ENCODE data around the gene TRIM47.
"Not testable (repeated sequence)": the region's sequence is repeated elsewhere in the genome, so short reads cannot be mapped to it uniquely, and the experiment has no call there.

The TRIM47 gene

DNA sequence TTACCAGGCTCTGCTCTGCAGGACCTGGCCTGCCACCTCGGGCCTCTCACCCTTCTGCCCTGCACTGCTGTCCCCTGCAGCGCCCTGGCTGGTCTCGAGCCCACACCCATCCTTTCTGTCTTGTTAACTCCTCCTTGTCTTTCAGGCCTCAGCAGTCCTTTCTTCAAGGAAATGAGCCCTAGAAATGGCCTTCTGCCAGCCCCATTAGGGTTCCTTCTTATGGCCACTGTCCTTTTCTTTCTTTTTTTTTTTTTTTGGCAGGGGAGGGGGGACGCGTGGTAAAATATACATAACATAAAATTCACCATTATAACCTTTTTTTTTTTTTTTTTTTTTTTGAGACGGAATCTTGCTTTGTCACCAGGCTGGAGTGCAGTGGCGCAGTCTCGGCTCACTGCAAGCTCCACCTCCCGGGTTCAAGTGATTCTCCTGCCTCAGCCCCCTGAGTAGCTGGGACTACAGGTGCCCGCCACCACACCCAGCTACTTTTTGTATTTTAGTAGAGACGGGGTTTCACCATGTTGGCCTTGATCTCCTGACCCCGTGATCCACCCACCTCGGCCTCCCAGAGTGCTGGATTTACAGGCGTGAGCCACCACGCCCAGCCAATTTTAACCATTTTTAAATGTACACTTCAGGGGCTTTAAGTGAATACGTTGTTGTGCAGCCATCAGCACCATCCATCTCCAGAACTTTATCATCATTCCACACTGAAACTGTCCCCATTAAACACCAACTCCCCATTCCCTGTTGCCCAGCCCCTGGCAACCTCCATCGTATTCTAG, 12.8 kb downstream of the TRIM47 start:
- DNase-seq = not testable (repeated sequence)

DNA sequence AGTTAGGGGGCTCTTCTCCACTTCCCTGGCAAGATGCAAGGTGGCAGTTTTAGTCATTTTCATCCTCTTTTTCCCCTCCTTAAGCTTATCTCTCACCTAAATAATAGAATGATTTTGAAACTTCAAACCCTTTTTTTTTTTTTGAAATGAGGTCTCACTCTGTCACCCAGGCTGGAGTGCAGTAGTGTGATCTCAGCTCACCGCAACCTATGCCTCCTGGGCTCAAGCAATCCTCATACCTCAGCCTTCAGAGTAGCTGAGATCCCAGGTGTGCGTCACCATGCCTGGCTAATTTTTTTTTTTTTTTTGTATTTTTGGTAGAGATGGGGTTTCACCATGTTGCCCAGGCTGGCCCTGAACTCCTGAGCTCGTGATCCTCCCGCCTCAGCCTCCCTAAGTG, 13.5 kb downstream of the TRIM47 start:
- not testable (repeated sequence) for DNase-seq

DNA sequence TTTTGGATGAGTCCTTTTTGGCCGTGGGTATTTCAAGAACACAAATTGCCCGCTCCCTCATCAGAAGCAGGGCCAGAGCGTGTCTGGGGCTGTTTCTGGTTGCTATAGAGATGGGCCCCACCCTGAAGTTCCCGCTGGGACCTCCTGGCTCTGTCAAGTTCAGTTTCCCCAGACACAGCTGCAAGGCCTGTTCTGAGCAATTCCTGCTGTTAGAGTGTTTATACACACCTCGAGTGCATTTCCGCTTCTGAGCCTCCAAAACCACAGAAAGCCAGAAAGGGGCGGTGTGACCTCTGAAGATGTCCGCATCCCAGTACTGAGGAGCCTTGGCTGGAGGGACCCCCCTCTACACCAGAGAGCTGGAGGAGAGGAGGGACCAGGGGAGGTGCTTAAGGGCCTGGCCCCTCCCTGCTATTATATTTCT, 13.9 kb downstream of the TRIM47 start:
- DNase-seq = peak; percentile 12

DNA sequence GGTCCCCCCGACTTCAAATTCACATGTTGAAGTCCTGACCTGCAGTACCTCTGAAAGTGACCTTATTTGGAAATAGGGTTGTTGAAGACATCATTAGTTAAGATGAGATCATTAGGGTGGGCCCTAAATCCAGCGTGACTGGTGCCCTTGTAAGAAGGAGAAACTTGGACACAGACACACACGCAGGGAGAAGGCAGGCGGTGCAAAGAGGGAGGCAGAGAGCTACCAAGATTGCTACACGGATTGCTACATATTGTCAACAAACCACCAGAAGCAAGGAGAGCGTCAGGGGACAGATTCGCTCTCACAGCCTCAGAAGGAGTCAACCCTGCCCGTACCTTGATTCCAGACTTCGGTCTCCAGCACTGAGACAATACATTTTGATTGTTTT, 16.5 kb downstream of the TRIM47 start:
- no peak for DNase-seq

DNA sequence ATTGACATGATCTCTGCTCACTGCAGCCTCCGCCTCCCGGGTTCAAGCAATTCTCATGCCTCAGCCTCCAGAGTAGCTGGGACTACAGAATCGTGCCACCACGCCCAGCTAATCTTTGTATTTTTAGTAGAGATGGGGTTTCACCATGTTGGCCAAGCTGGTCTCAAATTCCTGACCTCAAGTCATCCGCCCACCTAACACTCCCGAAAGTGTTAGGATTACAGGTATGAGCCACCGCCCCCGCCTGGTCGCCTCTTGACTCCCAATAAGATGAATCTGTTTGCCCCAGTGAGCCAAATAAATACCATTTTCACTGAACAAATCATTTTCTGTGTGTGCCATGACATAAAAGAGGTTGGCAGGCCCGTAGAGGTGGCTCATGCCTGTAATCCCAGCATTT, 19.0 kb downstream of the TRIM47 start:
- DNase-seq = not testable (repeated sequence)

DNA sequence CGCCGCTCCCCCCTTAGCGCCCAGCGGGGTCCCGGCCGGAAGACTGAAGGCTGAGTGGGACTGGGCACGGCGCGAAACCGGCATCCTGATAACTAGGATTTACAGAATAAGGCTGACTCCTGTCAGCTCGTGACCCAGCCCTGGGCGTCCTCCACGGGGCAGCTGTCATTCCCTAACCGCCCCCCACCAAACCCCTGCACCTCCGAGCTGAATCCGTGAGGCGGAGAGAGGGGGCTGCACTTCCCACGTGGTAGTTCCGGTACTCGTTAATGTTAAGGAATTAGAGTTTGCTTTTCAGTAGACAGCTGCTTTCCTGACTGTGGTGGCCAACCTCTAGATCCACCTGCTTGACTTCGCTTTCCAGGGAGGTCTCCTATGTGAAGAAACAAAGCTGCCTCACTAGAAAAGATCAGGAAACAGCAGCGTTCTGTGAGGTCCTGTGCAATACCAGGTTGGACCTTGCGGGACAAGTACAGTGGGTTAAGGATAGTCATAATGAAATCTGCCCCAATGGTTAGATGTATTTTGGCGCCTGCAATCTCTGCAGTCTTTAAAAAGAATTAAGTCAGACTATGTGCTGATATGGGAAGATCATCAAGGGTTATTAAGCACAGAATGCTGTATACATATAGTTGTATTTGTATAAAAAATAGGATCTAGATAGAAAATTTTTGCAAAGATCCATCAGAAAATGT, 22.2 kb downstream of the TRIM47 start:
- DNase-seq = no peak

DNA sequence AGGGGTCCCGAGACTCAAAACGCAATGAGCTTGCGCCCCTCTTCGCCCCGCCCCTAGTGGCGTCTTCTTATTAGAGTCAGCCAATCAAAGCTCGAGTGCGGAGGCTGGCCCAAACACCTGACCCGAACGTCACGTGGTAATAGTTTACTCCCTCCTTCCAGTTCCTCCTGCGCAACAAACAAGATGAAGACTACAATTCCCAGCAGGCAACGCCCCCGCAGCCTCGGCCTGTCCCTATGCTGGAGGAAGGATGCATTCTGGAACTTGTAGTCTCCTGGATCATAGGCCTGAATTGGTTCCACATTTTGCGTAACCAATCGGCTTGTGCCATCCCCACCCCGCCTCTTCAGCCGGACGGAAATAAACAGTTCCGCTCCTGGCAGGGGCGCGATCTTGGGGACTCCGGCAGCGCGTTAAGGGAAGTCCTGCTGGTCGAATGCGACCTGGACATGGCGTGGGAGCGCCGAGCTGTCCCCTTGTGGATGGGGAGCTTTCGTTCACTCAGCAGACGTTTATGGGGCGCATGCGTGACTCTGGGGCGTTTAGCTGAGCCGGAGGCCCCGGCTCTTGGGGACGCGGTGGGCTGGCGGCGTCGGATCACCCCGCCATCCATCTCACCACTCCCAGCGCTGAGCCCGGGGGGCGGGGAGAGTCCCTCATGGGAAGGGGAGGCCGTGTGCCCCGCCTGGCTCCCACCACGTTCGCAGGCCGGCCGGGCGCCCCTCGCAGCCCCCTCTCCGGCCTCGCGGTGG, 22.9 kb downstream of the TRIM47 start, which contains the start of gene WBP2:
Gene WBP2, minus strand, starts transcription at position 26 of the 752 bp plus-strand sequence. CDS start 38 bp downstream, outside the sequence.
- DNase-seq = peak; percentile 97

DNA sequence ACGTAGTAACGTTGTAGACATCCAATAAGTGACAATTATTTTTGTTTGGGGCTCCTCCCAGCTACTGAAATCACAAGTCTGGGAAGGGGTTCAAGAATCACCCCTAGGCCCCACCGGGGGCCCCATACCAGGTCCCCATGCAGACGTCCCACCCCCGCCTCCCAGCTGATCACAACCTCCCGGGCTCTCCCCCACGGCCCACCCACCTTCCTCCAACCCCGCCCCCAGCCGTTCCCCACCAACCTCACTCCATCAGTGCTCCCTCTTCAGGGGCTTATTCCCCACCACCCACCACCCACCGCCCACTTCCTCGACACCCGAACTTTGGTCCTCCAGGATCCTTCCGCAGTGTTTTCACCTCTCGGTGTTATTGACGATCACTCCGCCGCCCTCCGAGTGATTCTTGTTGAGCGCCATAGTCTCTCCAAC, 23.5 kb downstream of the TRIM47 start:
- no peak for DNase-seq

DNA sequence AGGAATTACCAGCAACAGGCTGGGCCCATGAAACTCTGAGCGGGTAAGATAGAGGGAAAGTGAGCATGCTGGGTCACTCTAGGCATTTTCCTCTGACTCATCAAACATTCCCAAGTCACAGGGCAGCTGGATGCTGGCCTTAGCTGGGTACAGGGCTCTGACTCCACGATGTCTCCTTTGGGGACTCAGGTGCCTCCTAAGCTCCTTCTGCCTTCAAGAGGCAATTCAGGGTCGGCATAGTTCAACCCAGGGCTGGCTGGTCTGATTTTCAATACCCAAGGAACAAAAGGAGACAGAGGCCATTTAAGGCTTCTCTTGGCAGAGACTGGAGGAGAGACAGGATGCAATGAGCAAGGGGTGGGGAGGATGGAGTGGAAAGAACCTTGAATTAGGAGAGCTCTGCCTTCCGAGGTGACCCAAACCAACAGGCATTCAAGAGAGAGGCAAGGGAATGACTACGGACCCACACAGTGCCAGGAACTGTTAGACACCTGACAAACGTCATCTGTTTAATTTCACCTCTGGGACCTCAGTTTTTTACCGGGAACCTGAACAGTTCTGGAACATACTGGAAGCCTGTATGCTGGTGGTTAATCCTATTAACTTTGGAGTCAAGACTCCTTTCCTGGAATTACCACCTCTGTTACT, 24.2 kb downstream of the TRIM47 start:
- no peak for DNase-seq

DNA sequence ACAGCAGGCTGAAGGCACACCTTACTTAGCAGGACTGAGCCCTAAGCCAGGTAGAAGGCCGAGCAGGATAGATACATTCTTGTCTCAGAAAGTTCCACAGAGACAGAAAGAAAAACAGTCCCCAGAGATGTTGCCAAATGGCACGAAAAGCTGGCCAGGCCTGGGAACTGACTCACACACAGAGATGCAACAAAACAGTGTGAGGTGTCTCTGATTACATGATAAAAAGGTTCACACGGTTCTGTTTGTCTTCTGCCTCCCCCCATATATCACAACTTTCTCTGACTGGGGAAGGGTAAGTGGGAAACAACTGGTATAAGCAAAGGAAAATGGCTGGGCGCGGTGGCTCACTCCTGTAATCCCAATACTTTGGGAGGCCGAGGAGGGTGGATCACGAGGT, 24.9 kb downstream of the TRIM47 start:
- no peak for DNase-seq

DNA sequence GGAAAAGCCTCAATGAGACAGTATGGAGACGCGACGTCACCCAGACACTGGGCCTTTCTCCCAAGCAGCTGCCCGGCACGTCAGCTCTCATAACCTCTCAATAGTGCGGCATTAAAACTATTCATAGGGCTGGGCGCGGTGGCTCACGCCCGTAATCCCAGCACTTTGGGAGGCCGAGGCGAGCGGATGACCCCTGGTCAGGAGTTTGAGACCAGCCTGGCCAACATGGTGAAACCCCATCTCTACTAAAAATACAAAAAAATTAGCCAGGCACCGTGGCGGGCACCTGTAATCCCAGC, 26.7 kb downstream of the TRIM47 start:
- DNase-seq = not testable (repeated sequence)

DNA sequence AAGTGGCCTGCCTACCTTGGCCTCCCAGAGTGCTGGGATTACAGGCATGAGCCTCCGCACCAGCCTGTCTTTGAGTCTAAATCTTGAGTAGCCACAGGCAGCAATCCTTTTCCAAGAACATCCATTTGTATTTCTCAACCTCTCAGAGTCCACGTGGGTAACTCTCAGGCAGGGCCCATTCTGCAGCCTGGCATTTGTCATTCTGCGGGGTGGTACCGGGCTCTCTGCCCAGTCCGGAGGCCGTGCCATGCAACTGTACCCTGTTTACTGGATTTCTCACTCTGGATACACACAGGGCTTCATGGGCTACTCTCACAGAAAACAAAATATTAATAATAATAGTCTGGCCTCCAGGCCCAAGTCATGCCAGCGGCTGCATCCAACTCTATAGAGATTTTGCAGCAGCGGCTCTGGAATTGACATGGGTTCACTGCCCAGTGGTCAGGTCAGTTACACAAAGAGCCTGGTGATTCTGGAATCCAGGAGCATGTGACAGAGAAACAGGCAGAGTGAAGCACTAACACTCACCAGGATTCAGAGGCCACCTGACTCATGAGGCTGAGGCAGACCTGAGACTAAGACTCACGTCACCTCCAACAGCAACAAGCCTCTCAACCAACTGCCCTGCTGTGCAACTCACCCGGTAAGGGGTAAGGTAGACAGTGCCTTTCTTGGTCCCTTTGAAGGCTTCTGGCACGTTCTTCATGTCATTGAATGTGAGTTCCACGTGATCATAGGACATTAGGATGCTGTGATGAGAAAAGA, 27.3 kb downstream of the TRIM47 start:
- no peak for DNase-seq

DNA sequence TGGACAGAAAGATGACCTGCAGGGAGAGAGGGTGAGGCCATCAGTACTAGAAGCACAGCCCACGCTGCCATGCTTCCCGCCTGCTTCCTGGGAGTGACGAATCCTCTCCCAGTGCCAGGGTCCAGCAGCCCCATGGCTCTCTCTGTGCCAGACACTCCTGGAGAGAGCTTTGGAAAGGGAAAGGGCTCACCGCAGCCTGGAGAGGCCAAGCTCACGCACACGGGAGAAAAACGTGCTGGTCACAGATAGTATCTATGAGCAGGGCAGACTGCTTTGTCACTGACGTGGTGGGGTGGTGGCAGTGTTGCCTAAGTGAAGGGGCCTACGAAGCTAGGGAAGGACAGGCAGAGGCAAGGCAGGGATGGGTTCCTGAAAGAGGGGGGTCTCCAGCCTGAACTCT, 28.7 kb downstream of the TRIM47 start:
- no peak for DNase-seq

DNA sequence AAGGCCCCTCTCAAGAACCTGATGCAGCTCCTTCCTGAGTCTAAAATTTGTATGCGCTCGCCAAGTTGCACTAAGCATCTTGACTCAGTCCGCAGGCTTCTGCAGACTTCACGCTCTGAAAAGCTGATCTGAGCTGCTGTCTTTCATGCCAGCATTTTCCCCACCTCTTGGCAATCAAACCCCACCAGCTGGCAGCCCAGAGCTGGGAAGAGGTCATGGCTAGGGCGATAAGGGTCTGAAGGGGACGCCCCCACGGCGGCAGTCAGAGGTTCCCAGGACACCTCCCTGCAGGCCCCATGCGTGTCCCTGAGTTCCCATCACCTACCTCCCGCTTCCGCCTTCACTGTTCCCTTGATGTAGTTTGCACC, 29.1 kb downstream of the TRIM47 start:
- no peak for DNase-seq

DNA sequence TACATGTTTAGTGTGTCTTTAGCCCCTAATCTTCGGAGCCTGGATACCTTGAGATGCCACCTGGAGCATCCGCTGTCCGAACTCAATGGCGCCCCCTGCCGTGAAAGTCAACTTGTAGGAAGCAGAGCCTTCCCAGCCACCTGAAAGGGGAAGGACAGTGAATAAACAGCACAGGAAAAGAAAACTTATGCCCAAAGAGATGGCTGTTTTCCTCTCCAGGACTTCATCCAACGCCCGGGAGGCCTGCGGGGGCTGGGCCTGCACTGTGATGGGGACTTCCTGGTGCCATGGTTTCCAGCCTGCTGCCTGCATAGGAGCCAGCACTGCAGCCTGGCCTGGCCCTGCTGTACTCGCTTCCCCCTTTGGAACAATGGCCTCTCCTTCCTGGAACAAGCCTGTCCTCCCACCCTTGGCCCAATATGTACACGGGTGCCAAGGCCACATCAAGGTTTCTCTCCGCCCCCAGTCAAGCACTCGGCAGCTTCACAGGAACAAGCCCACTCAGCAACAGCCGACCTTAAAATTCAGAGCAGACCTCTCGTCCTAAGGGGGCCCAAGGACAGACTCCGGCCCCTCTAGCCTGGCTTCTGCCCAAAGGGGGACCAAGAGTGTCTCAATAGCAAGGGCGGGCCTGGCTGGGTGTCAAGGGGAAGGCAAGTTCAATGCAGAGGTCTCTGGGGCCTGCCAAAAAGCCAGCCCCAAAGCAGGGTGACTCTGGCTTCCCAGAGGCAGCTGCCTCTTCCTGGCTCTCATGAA, 29.7 kb downstream of the TRIM47 start:
- DNase-seq = peak; percentile 76

DNA sequence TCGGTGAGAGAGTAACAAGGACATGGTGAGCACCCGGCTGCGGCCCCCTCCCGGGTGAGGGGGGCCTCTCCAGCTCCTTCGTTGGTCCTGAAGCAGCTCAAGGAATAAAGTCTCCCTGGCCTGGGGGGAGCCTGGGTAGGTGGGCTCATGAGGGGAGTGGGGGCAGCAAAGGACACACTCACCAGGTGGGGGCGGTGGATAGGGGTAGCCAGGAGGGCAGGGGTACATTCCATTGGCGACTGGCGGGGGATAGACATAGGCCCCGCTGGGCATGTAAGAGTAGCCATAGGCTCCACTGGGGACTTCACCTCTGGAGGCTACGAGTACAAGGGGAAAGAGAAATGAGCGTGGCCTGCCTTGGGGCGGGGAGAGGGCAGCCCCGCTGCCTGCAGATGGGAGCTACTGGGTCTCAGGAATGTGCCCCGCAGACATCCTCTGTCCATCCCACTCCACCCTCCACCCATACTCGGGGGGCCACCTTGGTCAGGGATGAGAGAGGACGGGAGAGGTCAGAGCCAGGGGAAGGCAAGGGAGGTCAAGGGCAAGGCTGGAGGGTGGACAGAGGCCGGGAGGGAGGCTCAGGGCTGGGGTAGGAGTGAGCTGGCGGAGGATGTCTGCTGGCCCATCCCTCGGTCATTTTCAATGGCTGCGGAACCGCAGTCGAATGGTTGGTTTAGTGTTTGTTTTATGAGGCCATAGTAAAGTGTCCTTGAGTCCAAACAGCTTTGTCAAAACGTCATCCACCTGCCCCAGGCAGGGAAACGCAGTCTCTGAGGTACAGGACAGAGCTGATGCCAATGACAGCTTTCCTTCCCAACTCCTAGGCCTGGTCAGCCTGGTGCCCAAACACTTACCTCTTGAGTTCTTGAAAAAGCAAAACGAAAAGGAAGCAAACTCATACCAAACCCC, 30.5 kb downstream of the TRIM47 start:
- no peak for DNase-seq

DNA sequence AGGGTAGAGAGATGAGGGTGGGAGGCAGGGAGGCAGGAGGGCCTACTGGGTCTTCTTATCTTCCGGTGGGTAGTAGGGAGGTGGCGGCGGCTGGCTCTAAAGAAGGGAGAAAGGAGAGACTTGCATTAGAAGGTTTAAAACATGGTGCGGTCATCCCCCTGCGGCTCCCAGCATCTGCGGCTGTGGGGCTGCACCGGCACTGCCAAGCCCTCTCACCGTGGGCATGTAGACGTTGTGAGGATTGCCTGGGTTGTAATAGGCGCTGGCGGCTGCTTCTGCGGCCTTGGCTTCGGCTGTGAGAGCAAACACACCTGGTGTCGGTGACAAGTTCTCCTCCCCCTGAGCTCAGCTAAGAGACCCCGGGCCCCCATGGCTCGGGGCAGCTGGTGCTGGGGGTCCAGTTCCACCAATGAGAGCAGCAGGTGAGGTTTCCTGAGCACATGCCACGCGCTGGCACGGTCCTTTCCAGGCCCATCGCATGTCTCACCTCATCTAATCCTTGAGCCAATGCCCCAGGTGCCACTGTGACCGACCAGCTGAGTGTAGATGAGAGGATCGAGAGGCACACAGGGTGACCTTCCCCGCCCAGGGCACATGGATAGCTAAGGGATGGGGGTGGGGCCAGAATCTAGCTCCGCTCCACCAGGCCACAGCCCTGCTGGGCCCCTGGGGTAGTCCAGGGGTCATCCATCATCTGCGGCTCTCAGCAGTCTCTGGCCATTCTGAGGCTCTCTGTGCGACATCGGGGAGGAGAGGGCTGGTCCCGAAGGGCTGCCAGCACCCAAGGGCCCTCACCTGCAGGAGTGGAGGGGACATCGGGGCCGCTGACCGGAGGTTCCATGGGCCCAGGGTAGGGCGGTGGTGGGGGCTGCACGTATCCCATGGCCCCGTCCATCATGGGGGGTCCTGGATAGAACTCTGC, 31.4 kb downstream of the TRIM47 start:
- DNase-seq = no peak

DNA sequence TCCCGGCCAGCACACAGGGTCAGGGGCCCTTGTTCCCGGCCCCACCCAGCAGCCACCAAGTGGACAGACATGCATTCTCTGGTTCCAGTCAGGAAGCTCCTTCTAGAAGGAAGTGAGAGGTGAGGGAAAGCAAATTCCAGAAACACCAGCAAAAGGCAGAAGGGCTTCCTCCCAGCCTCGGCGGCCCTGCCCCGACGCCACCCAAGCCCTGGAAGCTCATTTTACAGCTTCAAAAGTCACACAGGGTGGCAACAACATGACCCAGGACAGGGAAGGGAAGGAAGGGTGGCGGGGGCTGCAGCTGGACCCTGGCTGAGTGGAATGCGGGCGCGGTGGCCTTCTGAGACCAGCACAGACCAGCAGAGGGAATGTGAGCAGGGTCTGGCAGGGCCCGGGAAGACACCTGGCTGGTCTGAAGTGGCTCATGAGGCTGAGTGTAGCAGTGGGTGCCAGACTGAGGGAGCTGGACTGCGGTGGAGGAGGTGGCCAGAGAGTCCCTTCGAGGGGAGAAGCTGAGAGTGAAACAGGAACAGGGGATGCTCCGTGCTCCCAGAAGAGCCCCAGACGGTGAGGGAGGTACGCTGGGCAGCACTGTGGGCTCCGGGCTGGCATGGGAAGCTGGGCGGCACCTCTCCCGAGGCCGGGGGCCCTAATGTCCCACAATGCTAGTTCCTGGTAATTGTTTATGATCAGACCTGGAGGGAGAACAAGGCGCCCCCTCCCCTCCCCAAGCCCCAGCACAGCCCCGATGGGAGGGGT, 32.3 kb downstream of the TRIM47 start:
- no peak for DNase-seq
